MM.1S (cell line): ENCODE results near the gene CHRNE.

ENCODE experiments used
- DNase-seq: peaks from one replicate; pipeline ENCODE4 v3.0.0-alpha.2; 2015
- H2AFZ ChIP-seq: fragments of 300-600 bp; sonication (generic); 2 replicates; pipeline ENCODE4 v1.6.0; 2016; ENCODE audit warnings: antibody characterized with exemption, low read length
- H3F3A ChIP-seq: fragments of 300-600 bp; sonication (generic); 2 replicates; pipeline ENCODE4 v1.6.1; 2016; ENCODE audit warnings: mild to moderate bottlenecking, antibody characterized with exemption, low read length, moderate library complexity, mixed read lengths; ENCODE audit not compliant: insufficient read depth
- H3K27ac ChIP-seq: fragments of 300-600 bp; sonication (generic); 2 replicates; pipeline ENCODE4 v1.5.1; 2016; ENCODE audit warnings: mild to moderate bottlenecking, low read length
- H3K27me3 ChIP-seq: fragments of 300-600 bp; sonication (generic); replicated peaks from 2 replicates; pipeline ENCODE4 v1.6.0; 2016; ENCODE audit warnings: low read length; ENCODE audit not compliant: insufficient read depth
- H3K36me3 ChIP-seq: fragments of 300-600 bp; sonication (generic); replicated peaks from 2 replicates; pipeline ENCODE4 v1.6.1; 2016; ENCODE audit warnings: mild to moderate bottlenecking, low read length, mixed read lengths; ENCODE audit not compliant: insufficient read depth
- H3K4me1 ChIP-seq: fragments of 300-600 bp; sonication (generic); 2 replicates; pipeline ENCODE4 v1.6.1; 2016; ENCODE audit warnings: low read length, mixed read lengths
- H3K4me2 ChIP-seq: fragments of 300-600 bp; sonication (generic); 2 replicates; pipeline ENCODE4 v1.6.0; 2016; ENCODE audit warnings: low read depth, low read length
- H3K4me3 ChIP-seq: fragments of 300-600 bp; sonication (generic); 2 replicates; pipeline ENCODE4 v1.5.1; 2016; ENCODE audit warnings: low read length, mixed read lengths
- H3K79me2 ChIP-seq: fragments of 300-600 bp; sonication (generic); 2 replicates; pipeline ENCODE4 v1.6.1; 2016; ENCODE audit warnings: mixed run types, low read length, mixed read lengths
- H3K9ac ChIP-seq: fragments of 300-600 bp; sonication (generic); 2 replicates; pipeline ENCODE4 v1.6.1; 2016; ENCODE audit warnings: low read length, mixed read lengths
- H3K9me2 ChIP-seq: fragments of 300-600 bp; sonication (generic); replicated peaks from 2 replicates; pipeline ENCODE4 v1.6.1; 2016; ENCODE audit warnings: mild to moderate bottlenecking, low read length, mixed read lengths; ENCODE audit not compliant: insufficient read depth
- H3K9me3 ChIP-seq: fragments of 300-600 bp; sonication (generic); replicated peaks from 2 replicates; pipeline ENCODE4 v1.6.1; 2016; ENCODE audit warnings: mild to moderate bottlenecking, low read length, mixed read lengths; ENCODE audit not compliant: insufficient read depth
- H4K20me1 ChIP-seq: fragments of 300-600 bp; sonication (generic); 2 replicates; pipeline ENCODE4 v1.6.1; 2016; ENCODE audit warnings: mild to moderate bottlenecking, low read length, moderate library complexity, mixed read lengths; ENCODE audit not compliant: insufficient read depth
- CTCF ChIP-seq: fragments of 300-600 bp; sonication (generic); IDR thresholded peaks from 2 replicates; pipeline ENCODE4 v1.5.1; 2016; ENCODE audit warnings: antibody characterized with exemption, low read length, mixed read lengths
- EZH2 ChIP-seq: fragments of 300-600 bp; sonication (generic); optimal IDR thresholded peaks from 2 replicates; pipeline ENCODE3; 2017; ENCODE audit warnings: low read depth, mild to moderate bottlenecking, antibody characterized with exemption, low read length, mixed read lengths
- EZH2phosphoT487 ChIP-seq: fragments of 300-600 bp; sonication (generic); IDR thresholded peaks from 2 replicates; pipeline ENCODE4 v1.6.1; 2018; ENCODE audit warnings: antibody characterized with exemption, low read length

The CHRNE gene

GRCh38 chr17:4937553-4937952 is 34.7 kb upstream of the CHRNE start:
- DNase-seq: no peak
- Histone ChIP-seq H3K79me2 (peaks cover 48% of the 10 kb centered on the region), H3K9me2 (no peaks in the 10 kb centered on the region), H3K4me3 (no peak overlapping the region), H3K9me3 (no peaks in the 10 kb centered on the region), H3K4me2 (no peak overlapping the region), H3K4me1 (peaks cover 24% of the 10 kb centered on the region), H3F3A (peaks cover 29% of the 10 kb centered on the region), H3K36me3 (no peaks in the 10 kb centered on the region), H3K9ac (no peak overlapping the region), H3K27me3 (no peaks in the 10 kb centered on the region), H3K27ac (no peak overlapping the region), H4K20me1 (no peaks in the 10 kb centered on the region), H2AFZ (no peak overlapping the region)
- TF ChIP-seq CTCF: no peak
- no peak for TF ChIP-seq EZH2phosphoT487
- TF ChIP-seq EZH2: no peak

- no peak overlapping the region for H3K4me3 ChIP-seq
- H3K27me3 ChIP-seq: no peaks in the 10 kb centered on the region
- no peak overlapping the region for H3K9ac ChIP-seq
These were observed 33.5 kb upstream of the CHRNE start for GRCh38 chr17:4936436-4936835.

GRCh38 chr17:4935650-4936049 is 32.8 kb upstream of the CHRNE start:
- Histone ChIP-seq H3K4me1 (peaks cover 18% of the 10 kb centered on the region), H3K27me3 (no peaks in the 10 kb centered on the region), H3K4me3 (no peak overlapping the region), H3K27ac (no peak overlapping the region), H3F3A (peaks cover 19% of the 10 kb centered on the region), H3K9ac (no peak overlapping the region), H3K9me2 (no peaks in the 10 kb centered on the region), H2AFZ (no peak overlapping the region), H3K4me2 (no peak overlapping the region), H4K20me1 (no peaks in the 10 kb centered on the region), H3K79me2 (peaks cover 29% of the 10 kb centered on the region), H3K36me3 (no peaks in the 10 kb centered on the region), H3K9me3 (no peaks in the 10 kb centered on the region)
- DNase-seq: no peak
- no peak for TF ChIP-seq CTCF
- TF ChIP-seq EZH2phosphoT487: no peak

More at GRCh38 chr17:4936436-4936835, 33.5 kb upstream of the CHRNE start:
- Histone ChIP-seq H3K4me1 (peaks cover 18% of the 10 kb centered on the region), H3K9me2 (no peaks in the 10 kb centered on the region), H3K4me2 (no peak overlapping the region), H3K27ac (no peak overlapping the region), H3F3A (peaks cover 25% of the 10 kb centered on the region), H4K20me1 (no peaks in the 10 kb centered on the region), H3K36me3 (no peaks in the 10 kb centered on the region), H2AFZ (no peak overlapping the region), H3K79me2 (peaks cover 37% of the 10 kb centered on the region), H3K9me3 (no peaks in the 10 kb centered on the region)
- TF ChIP-seq EZH2 (no peak), EZH2phosphoT487 (no peak), CTCF (no peak)
- DNase-seq: no peak
